HG03139 (cell line): Measurements from ENCODE around the gene ADAMTSL2.

Experiments used
- ATAC-seq: cut with Tn5 transposase; IDR thresholded peaks from one replicate; pipeline ENCODE4 v1.9.1; 2021; ENCODE audit not compliant: unreplicated experiment

The ADAMTSL2 gene

GRCh38 chr9:133499132-133499891, 35.2 kb upstream of the ADAMTSL2 start:
- ATAC-seq = no peak

- ATAC-seq = no peak
Measured at GRCh38 chr9:133499892-133500270, 34.6 kb upstream of the ADAMTSL2 start.

- no peak for ATAC-seq
Measured at GRCh38 chr9:133502112-133502511, 32.4 kb upstream of the ADAMTSL2 start.

GRCh38 chr9:133505186-133505830, 29.2 kb upstream of the ADAMTSL2 start:
- ATAC-seq = no peak

GRCh38 chr9:133505901-133506652, 28.4 kb upstream of the ADAMTSL2 start:
- ATAC-seq = no peak

- no peak for ATAC-seq
Measured at GRCh38 chr9:133506653-133507038, 27.9 kb upstream of the ADAMTSL2 start.

GRCh38 chr9:133507246-133507965, 27.1 kb upstream of the ADAMTSL2 start:
- no peak for ATAC-seq

GRCh38 chr9:133508046-133508445, 26.5 kb upstream of the ADAMTSL2 start:
- no peak for ATAC-seq

GRCh38 chr9:133509179-133510083, 25.1 kb upstream of the ADAMTSL2 start:
- ATAC-seq = no peak

GRCh38 chr9:133510926-133511505, 23.5 kb upstream of the ADAMTSL2 start:
- ATAC-seq = no peak

GRCh38 chr9:133511607-133512006, 22.9 kb upstream of the ADAMTSL2 start:
- ATAC-seq = no peak

- ATAC-seq = no peak
Measured at GRCh38 chr9:133512253-133513213, 22.0 kb upstream of the ADAMTSL2 start.

GRCh38 chr9:133513214-133514100, 21.0 kb upstream of the ADAMTSL2 start:
- no peak for ATAC-seq

GRCh38 chr9:133514460-133515239, 19.9 kb upstream of the ADAMTSL2 start:
- ATAC-seq = no peak

GRCh38 chr9:133515240-133515610, 19.3 kb upstream of the ADAMTSL2 start:
- ATAC-seq = no peak

- ATAC-seq = no peak
Measured at GRCh38 chr9:133515615-133516255, 18.8 kb upstream of the ADAMTSL2 start.
